B cell (primary cell): ENCODE measurements around the gene TEKT2. TPM values are rescaled to one million over a fixed set of nuclear protein-coding genes. Genes with fewer than 3 reads are reported as not detected.

Source experiments
- ATAC-seq: fragments of 200-7000 bp; cut with Tn5 transposase; one replicate; pipeline ENCODE4 v1.10.0; 2021; ENCODE audit warnings: low read depth, mild to moderate bottlenecking, moderate number of reproducible peaks, moderate library complexity
- CTCF ChIA-PET: fragments of 350-600 bp; sonication (Branson Sonifier 250); formaldehyde crosslinking; loops from one replicate; lab custom pipeline; 2021; ENCODE audit warnings: antibody characterized with exemption, inconsistent platforms; lab: Charles Lee
- POLR2A ChIA-PET: fragments of 350-600 bp; sonication (Branson Sonifier 250); formaldehyde crosslinking; loops from one replicate; lab custom pipeline; 2021; ENCODE audit warnings: antibody characterized with exemption; lab: Charles Lee
- DNase-seq: peaks from one replicate; pipeline ENCODE4 v3.0.0; 2013
- H2AFZ ChIP-seq: 2 replicates; pipeline ENCODE4 v1.6.1; 2012; ENCODE audit warnings: mild to moderate bottlenecking, low read depth, low read length; ENCODE audit not compliant: insufficient read depth, poor library complexity, severe bottlenecking
- H3K27ac ChIP-seq, 2 donors: 1 replicate in 1 of 2; 2 replicates in 1 of 2; pipeline ENCODE4 v1.5.1; 2012 to 2013; ENCODE audit warnings: low read length in 2 of 2, mild to moderate bottlenecking in 2 of 2, moderate library complexity in 1 of 2
- H3K27me3 ChIP-seq, 4 experiments: fragments of 200-600 bp in 1 of 4; sonication (generic) in 1 of 4; replicated peaks in 1 of 4; 1 replicate in 2 of 4; 2 replicates in 2 of 4; pipeline versions ENCODE4 v1.6.1 to v1.7.0; 2013 to 2016; ENCODE audit warnings: low read length in 3 of 4, mild to moderate bottlenecking in 2 of 4, mixed read lengths in 1 of 4, moderate library complexity in 1 of 4; ENCODE audit not compliant: insufficient read depth in 4 of 4, control insufficient read depth in 3 of 4; ENCODE audit errors: control extremely low read depth in 1 of 4
- H3K36me3 ChIP-seq, 2 experiments: replicated peaks in 1 of 2; 1 replicate in 1 of 2; 2 replicates in 1 of 2; pipeline versions ENCODE4 v1.6.1 to v1.7.1; 2013; ENCODE audit warnings: low read length in 1 of 2; ENCODE audit not compliant: insufficient read depth in 2 of 2, control insufficient read depth in 1 of 2; ENCODE audit errors: control extremely low read depth in 1 of 2, extremely low read depth in 1 of 2
- H3K4me1 ChIP-seq, 2 donors: fragments of 200-600 bp in 1 of 2; sonication (generic) in 1 of 2; 1 replicate in 1 of 2; 2 replicates in 1 of 2; pipeline versions ENCODE4 v1.5.1 to v1.6.1; 2013 to 2017; ENCODE audit warnings: low read length in 2 of 2; ENCODE audit not compliant: control insufficient read depth in 2 of 2, insufficient read depth in 2 of 2
- H3K4me2 ChIP-seq: replicated peaks from 2 replicates; pipeline ENCODE3; 2012; ENCODE audit warnings: mild to moderate bottlenecking, low read depth, low read length; ENCODE audit not compliant: poor library complexity, severe bottlenecking
- H3K4me3 ChIP-seq, 5 experiments: fragments of 200-600 bp in 1 of 5; sonication (generic) in 1 of 5; 1 replicate in 3 of 5; 2 replicates in 2 of 5; pipeline versions ENCODE4 v1.5.1 to v1.7.0; 2011 to 2016; ENCODE audit warnings: low read length in 4 of 5, mild to moderate bottlenecking in 4 of 5, low read depth in 2 of 5, control low read depth in 1 of 5, moderate library complexity in 1 of 5; ENCODE audit not compliant: insufficient read depth in 1 of 5; ENCODE audit errors: control extremely low read depth in 1 of 5, extremely low read depth in 1 of 5
- H3K79me2 ChIP-seq: fragments of 200-600 bp; sonication (generic); one replicate; pipeline ENCODE4 v1.6.0; 2016; ENCODE audit warnings: low read length; ENCODE audit not compliant: control insufficient read depth, insufficient read depth
- H3K9ac ChIP-seq: fragments of 200-600 bp; sonication (generic); 2 replicates; pipeline ENCODE4 v1.6.1; 2017; ENCODE audit warnings: mild to moderate bottlenecking, low read length, moderate library complexity
- H3K9me3 ChIP-seq, 3 donors: one replicate each; pipeline versions ENCODE4 v1.6.1 to v1.7.1; 2013; ENCODE audit warnings: low read length in 2 of 3; ENCODE audit not compliant: control insufficient read depth in 2 of 3, insufficient read depth in 1 of 3; ENCODE audit errors: control extremely low read depth in 1 of 3
- H4K20me1 ChIP-seq: 2 replicates; pipeline ENCODE4 v1.6.0; 2012; ENCODE audit warnings: mild to moderate bottlenecking, low read length; ENCODE audit not compliant: insufficient read depth, control insufficient read depth, poor library complexity, severe bottlenecking
- H3K27ac Mint-ChIP-seq: one replicate; pipeline ENCODE4 v1.8.0; 2021; ENCODE audit warnings: mixed read lengths
- H3K27me3 Mint-ChIP-seq: one replicate; pipeline ENCODE4 v1.8.0; 2021; ENCODE audit warnings: mixed read lengths
- H3K4me1 Mint-ChIP-seq: one replicate; pipeline ENCODE4 v1.8.0; 2021; ENCODE audit warnings: mixed read lengths
- H3K4me3 Mint-ChIP-seq: one replicate; pipeline ENCODE4 v1.8.0; 2021; ENCODE audit warnings: mixed read lengths
- H3K9me3 Mint-ChIP-seq: one replicate; pipeline ENCODE4 v1.8.0; 2022; ENCODE audit warnings: mixed read lengths; ENCODE audit not compliant: insufficient read depth
- CTCF ChIP-seq: fragments of 200-600 bp; IDR thresholded peaks from one replicate; pipeline ENCODE4 v1.8.0; 2022; ENCODE audit warnings: antibody characterized with exemption, mild to moderate bottlenecking
- EZH2 ChIP-seq: IDR thresholded peaks from 2 replicates; pipeline ENCODE4 v1.6.1; 2012; ENCODE audit warnings: borderline replicate concordance, low read depth, mild to moderate bottlenecking, moderate library complexity, low read length; ENCODE audit not compliant: insufficient read depth, poor library complexity, severe bottlenecking
- WGBS: methylation state at CpG from one replicate; pipeline ENCODE4 v1.1.5; 2013; ENCODE audit warnings: missing lambda C conversion rate; ENCODE audit not compliant: insufficient coverage; 5-methylcytosine and 5-hydroxymethylcytosine counted together
- intact Hi-C: fragments of 100-400 bp; cut with micrococcal nuclease; formaldehyde crosslinking; loops from one replicate; pipeline ENCODE4 v1.10.0; 2022
- polyA plus RNA-seq: library from polyadenylated mRNA; depleted of rRNA; stranded (reverse); fragments of >200 nt; gene quantifications from 2 replicates; pipeline ENCODE4 v1.2.3, GENCODE V29; 2012
- total RNA-seq, 2 donors: library from RNA; stranded (reverse); fragments of 120-200 nt in 1 of 2; gene quantifications; 1 replicate in 1 of 2; 2 replicates in 1 of 2; pipeline versions ENCODE4 v1.2.3 to v1.2.4, GENCODE V29; 2013 to 2022

TEKT2 gene
- total and polyA plus RNA-seq, 2 donors (not counting 1 experiment from before 2014, with no cell fraction given), result not detected

- no peaks in the 10 kb centered on the region for H3K9me3 Mint-ChIP-seq
- no peak overlapping the region for H3K27ac Mint-ChIP-seq
- WGBS, result 93% methylated on average over 5 of the region's 5 CpGs
- H3K4me3 ChIP-seq, result no peak overlapping the region
- H3K79me2 ChIP-seq, result no peaks in the 10 kb centered on the region
- no peak for DNase-seq
- no peak overlapping the region for H3K27ac ChIP-seq
- H3K4me3 Mint-ChIP-seq, result no peak overlapping the region
- TF ChIP-seq CTCF (no peak), EZH2 (no peak)
- no peaks in the 10 kb centered on the region for H3K27me3 Mint-ChIP-seq
- no peaks in the 10 kb centered on the region for H4K20me1 ChIP-seq
- ATAC-seq, result no peak
- H3K36me3 ChIP-seq, result no peaks in the 10 kb centered on the region
- H3K4me2 ChIP-seq, result no peak overlapping the region
- H3K9ac ChIP-seq, result no peak overlapping the region
- intact Hi-C loops, result no loop called here
- ChIA-PET CTCF (interaction anchor here (4.2 kb wide), 1 partner anchor 18 kb away, joined by 20 read pairs; no protein-coding TSS in a partner anchor), POLR2A (no interaction called here)
- no peaks in the 10 kb centered on the region for H3K9me3 ChIP-seq
- H2AFZ ChIP-seq, result no peak overlapping the region
- no peaks in the 10 kb centered on the region for H3K4me1 ChIP-seq
- H3K4me1 Mint-ChIP-seq, result no peaks in the 10 kb centered on the region
- H3K27me3 ChIP-seq, result peaks cover 0 to 5% (median 0%) of the 10 kb centered on the region in 4 experiments
These were observed 33.0 kb downstream of the TEKT2 start for GRCh38 chr1:36116901-36117300.

- TF ChIP-seq EZH2, result no peak
- no peak for TF ChIP-seq CTCF
- ChIA-PET POLR2A (interaction anchor here (0.7 kb wide), 1 partner anchor 31 kb away, joined by 4 read pairs; the partner anchor contains the start of gene TRAPPC3), CTCF (interaction anchor here (1.5 to 4.2 kb wide), 2 partner anchors 16 to 182 kb away, joined by 3 to 20 read pairs; no protein-coding TSS in a partner anchor)
- peaks cover 0 to 8% (median 0%) of the 10 kb centered on the region in 4 experiments for H3K27me3 ChIP-seq
- peaks cover 12% of the 10 kb centered on the region in 2 donors for H3K4me1 ChIP-seq
- Mint-ChIP-seq H3K27ac (no peak overlapping the region), H3K27me3 (peaks cover 4% of the 10 kb centered on the region), H3K4me3 (no peak overlapping the region), H3K9me3 (no peaks in the 10 kb centered on the region), H3K4me1 (peaks cover 14% of the 10 kb centered on the region)
- no peak overlapping the region for H3K4me2 ChIP-seq
- no peaks in the 10 kb centered on the region for H3K36me3 ChIP-seq
- intact Hi-C loops, result no loop called here
- H4K20me1 ChIP-seq, result no peaks in the 10 kb centered on the region
- no peak for DNase-seq
- no peaks in the 10 kb centered on the region for H3K9me3 ChIP-seq
- no peak overlapping the region for H3K4me3 ChIP-seq
- H3K27ac ChIP-seq, result no peak overlapping the region
- no peak overlapping the region for H3K9ac ChIP-seq
- 88% methylated on average over 6 of the region's 10 CpGs for WGBS
- H3K79me2 ChIP-seq, result no peaks in the 10 kb centered on the region
- no peak for ATAC-seq
- no peak overlapping the region for H2AFZ ChIP-seq
These were observed 34.7 kb downstream of the TEKT2 start for GRCh38 chr1:36118447-36119204.
